B cell (primary cell): ENCODE measurements around the gene PLA2G4E. TPM values are rescaled to one million over a fixed set of nuclear protein-coding genes. Genes with fewer than 3 reads are reported as not detected.

Experiments
- ATAC-seq: fragments of 200-7000 bp; cut with Tn5 transposase; one replicate; pipeline ENCODE4 v1.10.0; 2021; ENCODE audit warnings: low read depth, mild to moderate bottlenecking, moderate number of reproducible peaks, moderate library complexity
- CTCF ChIA-PET: fragments of 350-600 bp; sonication (Branson Sonifier 250); formaldehyde crosslinking; loops from one replicate; lab custom pipeline; 2021; ENCODE audit warnings: antibody characterized with exemption, inconsistent platforms; lab: Charles Lee
- POLR2A ChIA-PET: fragments of 350-600 bp; sonication (Branson Sonifier 250); formaldehyde crosslinking; loops from one replicate; lab custom pipeline; 2021; ENCODE audit warnings: antibody characterized with exemption; lab: Charles Lee
- DNase-seq: peaks from one replicate; pipeline ENCODE4 v3.0.0; 2013
- H2AFZ ChIP-seq: 2 replicates; pipeline ENCODE4 v1.6.1; 2012; ENCODE audit warnings: mild to moderate bottlenecking, low read depth, low read length; ENCODE audit not compliant: insufficient read depth, poor library complexity, severe bottlenecking
- H3K27ac ChIP-seq, 2 donors: 1 replicate in 1 of 2; 2 replicates in 1 of 2; pipeline ENCODE4 v1.5.1; 2012 to 2013; ENCODE audit warnings: low read length in 2 of 2, mild to moderate bottlenecking in 2 of 2, moderate library complexity in 1 of 2
- H3K27me3 ChIP-seq, 4 experiments: fragments of 200-600 bp in 1 of 4; sonication (generic) in 1 of 4; replicated peaks in 1 of 4; 1 replicate in 2 of 4; 2 replicates in 2 of 4; pipeline versions ENCODE4 v1.6.1 to v1.7.0; 2013 to 2016; ENCODE audit warnings: low read length in 3 of 4, mild to moderate bottlenecking in 2 of 4, mixed read lengths in 1 of 4, moderate library complexity in 1 of 4; ENCODE audit not compliant: insufficient read depth in 4 of 4, control insufficient read depth in 3 of 4; ENCODE audit errors: control extremely low read depth in 1 of 4
- H3K36me3 ChIP-seq, 2 experiments: replicated peaks in 1 of 2; 1 replicate in 1 of 2; 2 replicates in 1 of 2; pipeline versions ENCODE4 v1.6.1 to v1.7.1; 2013; ENCODE audit warnings: low read length in 1 of 2; ENCODE audit not compliant: insufficient read depth in 2 of 2, control insufficient read depth in 1 of 2; ENCODE audit errors: control extremely low read depth in 1 of 2, extremely low read depth in 1 of 2
- H3K4me1 ChIP-seq, 2 donors: fragments of 200-600 bp in 1 of 2; sonication (generic) in 1 of 2; 1 replicate in 1 of 2; 2 replicates in 1 of 2; pipeline versions ENCODE4 v1.5.1 to v1.6.1; 2013 to 2017; ENCODE audit warnings: low read length in 2 of 2; ENCODE audit not compliant: control insufficient read depth in 2 of 2, insufficient read depth in 2 of 2
- H3K4me2 ChIP-seq: replicated peaks from 2 replicates; pipeline ENCODE3; 2012; ENCODE audit warnings: mild to moderate bottlenecking, low read depth, low read length; ENCODE audit not compliant: poor library complexity, severe bottlenecking
- H3K4me3 ChIP-seq, 5 experiments: fragments of 200-600 bp in 1 of 5; sonication (generic) in 1 of 5; 1 replicate in 3 of 5; 2 replicates in 2 of 5; pipeline versions ENCODE4 v1.5.1 to v1.7.0; 2011 to 2016; ENCODE audit warnings: low read length in 4 of 5, mild to moderate bottlenecking in 4 of 5, low read depth in 2 of 5, control low read depth in 1 of 5, moderate library complexity in 1 of 5; ENCODE audit not compliant: insufficient read depth in 1 of 5; ENCODE audit errors: control extremely low read depth in 1 of 5, extremely low read depth in 1 of 5
- H3K79me2 ChIP-seq: fragments of 200-600 bp; sonication (generic); one replicate; pipeline ENCODE4 v1.6.0; 2016; ENCODE audit warnings: low read length; ENCODE audit not compliant: control insufficient read depth, insufficient read depth
- H3K9ac ChIP-seq: fragments of 200-600 bp; sonication (generic); 2 replicates; pipeline ENCODE4 v1.6.1; 2017; ENCODE audit warnings: mild to moderate bottlenecking, low read length, moderate library complexity
- H3K9me3 ChIP-seq, 3 donors: one replicate each; pipeline versions ENCODE4 v1.6.1 to v1.7.1; 2013; ENCODE audit warnings: low read length in 2 of 3; ENCODE audit not compliant: control insufficient read depth in 2 of 3, insufficient read depth in 1 of 3; ENCODE audit errors: control extremely low read depth in 1 of 3
- H4K20me1 ChIP-seq: 2 replicates; pipeline ENCODE4 v1.6.0; 2012; ENCODE audit warnings: mild to moderate bottlenecking, low read length; ENCODE audit not compliant: insufficient read depth, control insufficient read depth, poor library complexity, severe bottlenecking
- H3K27ac Mint-ChIP-seq: one replicate; pipeline ENCODE4 v1.8.0; 2021; ENCODE audit warnings: mixed read lengths
- H3K27me3 Mint-ChIP-seq: one replicate; pipeline ENCODE4 v1.8.0; 2021; ENCODE audit warnings: mixed read lengths
- H3K4me1 Mint-ChIP-seq: one replicate; pipeline ENCODE4 v1.8.0; 2021; ENCODE audit warnings: mixed read lengths
- H3K4me3 Mint-ChIP-seq: one replicate; pipeline ENCODE4 v1.8.0; 2021; ENCODE audit warnings: mixed read lengths
- H3K9me3 Mint-ChIP-seq: one replicate; pipeline ENCODE4 v1.8.0; 2022; ENCODE audit warnings: mixed read lengths; ENCODE audit not compliant: insufficient read depth
- EZH2 ChIP-seq: IDR thresholded peaks from 2 replicates; pipeline ENCODE4 v1.6.1; 2012; ENCODE audit warnings: borderline replicate concordance, low read depth, mild to moderate bottlenecking, moderate library complexity, low read length; ENCODE audit not compliant: insufficient read depth, poor library complexity, severe bottlenecking
- WGBS: methylation state at CpG from one replicate; pipeline ENCODE4 v1.1.5; 2013; ENCODE audit warnings: missing lambda C conversion rate; ENCODE audit not compliant: insufficient coverage; 5-methylcytosine and 5-hydroxymethylcytosine counted together
- intact Hi-C: fragments of 100-400 bp; cut with micrococcal nuclease; formaldehyde crosslinking; loops from one replicate; pipeline ENCODE4 v1.10.0; 2022
- polyA plus RNA-seq: library from polyadenylated mRNA; depleted of rRNA; stranded (reverse); fragments of >200 nt; gene quantifications from 2 replicates; pipeline ENCODE4 v1.2.3, GENCODE V29; 2012
- total RNA-seq, 2 donors: library from RNA; stranded (reverse); fragments of 120-200 nt in 1 of 2; gene quantifications; 1 replicate in 1 of 2; 2 replicates in 1 of 2; pipeline versions ENCODE4 v1.2.3 to v1.2.4, GENCODE V29; 2013 to 2022
- TF ChIP-seq, protein P1 (sequence below): fragments of 200-600 bp; IDR thresholded peaks from one replicate; pipeline ENCODE4 v1.8.0; 2022; ENCODE audit warnings: antibody characterized with exemption, mild to moderate bottlenecking

The PLA2G4E gene
- total and polyA plus RNA-seq, 2 donors (not counting 1 experiment from before 2014, with no cell fraction given), result not detected

- Mint-ChIP-seq H3K9me3 (no peaks in the 10 kb centered on the region), H3K4me3 (peak overlapping the region; percentile 24), H3K27ac (peak overlapping the region; percentile 52), H3K4me1 (peaks cover 63% of the 10 kb centered on the region), H3K27me3 (no peaks in the 10 kb centered on the region)
- ChIA-PET POLR2A (no interaction called here), CTCF (interaction anchor here (1.7 to 2.4 kb wide), 2 partner anchors 12 to 195 kb away, joined by 3 to 7 read pairs; partner anchors contain the start of gene MAPKBP1)
- Histone ChIP-seq H3K27me3 (no peaks in the 10 kb centered on the region), H3K4me1 (peaks cover 59 to 65% of the 10 kb centered on the region in 2 donors), H3K27ac (no peak overlapping the region), H3K4me3 (no peak overlapping the region), H2AFZ (no peak overlapping the region), H3K9me3 (no peaks in the 10 kb centered on the region), H3K4me2 (peak overlapping the region; percentile 70), H3K9ac (no peak overlapping the region), H4K20me1 (no peaks in the 10 kb centered on the region), H3K36me3 (no peaks in the 10 kb centered on the region), H3K79me2 (peaks cover 57% of the 10 kb centered on the region)
- ATAC-seq (no peak), DNase-seq (no peak)
- intact Hi-C loops, result no loop called here
- no CpG with 5 or more reads among the region's 4 CpGs for WGBS
- no peak for TF ChIP-seq EZH2
- TF ChIP-seq, protein P1, sequence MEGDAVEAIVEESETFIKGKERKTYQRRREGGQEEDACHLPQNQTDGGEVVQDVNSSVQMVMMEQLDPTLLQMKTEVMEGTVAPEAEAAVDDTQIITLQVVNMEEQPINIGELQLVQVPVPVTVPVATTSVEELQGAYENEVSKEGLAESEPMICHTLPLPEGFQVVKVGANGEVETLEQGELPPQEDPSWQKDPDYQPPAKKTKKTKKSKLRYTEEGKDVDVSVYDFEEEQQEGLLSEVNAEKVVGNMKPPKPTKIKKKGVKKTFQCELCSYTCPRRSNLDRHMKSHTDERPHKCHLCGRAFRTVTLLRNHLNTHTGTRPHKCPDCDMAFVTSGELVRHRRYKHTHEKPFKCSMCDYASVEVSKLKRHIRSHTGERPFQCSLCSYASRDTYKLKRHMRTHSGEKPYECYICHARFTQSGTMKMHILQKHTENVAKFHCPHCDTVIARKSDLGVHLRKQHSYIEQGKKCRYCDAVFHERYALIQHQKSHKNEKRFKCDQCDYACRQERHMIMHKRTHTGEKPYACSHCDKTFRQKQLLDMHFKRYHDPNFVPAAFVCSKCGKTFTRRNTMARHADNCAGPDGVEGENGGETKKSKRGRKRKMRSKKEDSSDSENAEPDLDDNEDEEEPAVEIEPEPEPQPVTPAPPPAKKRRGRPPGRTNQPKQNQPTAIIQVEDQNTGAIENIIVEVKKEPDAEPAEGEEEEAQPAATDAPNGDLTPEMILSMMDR, result no peak
Observed at GRCh38 chr15:41968701-41969100, 52.1 kb downstream of the PLA2G4E start.

DNA sequence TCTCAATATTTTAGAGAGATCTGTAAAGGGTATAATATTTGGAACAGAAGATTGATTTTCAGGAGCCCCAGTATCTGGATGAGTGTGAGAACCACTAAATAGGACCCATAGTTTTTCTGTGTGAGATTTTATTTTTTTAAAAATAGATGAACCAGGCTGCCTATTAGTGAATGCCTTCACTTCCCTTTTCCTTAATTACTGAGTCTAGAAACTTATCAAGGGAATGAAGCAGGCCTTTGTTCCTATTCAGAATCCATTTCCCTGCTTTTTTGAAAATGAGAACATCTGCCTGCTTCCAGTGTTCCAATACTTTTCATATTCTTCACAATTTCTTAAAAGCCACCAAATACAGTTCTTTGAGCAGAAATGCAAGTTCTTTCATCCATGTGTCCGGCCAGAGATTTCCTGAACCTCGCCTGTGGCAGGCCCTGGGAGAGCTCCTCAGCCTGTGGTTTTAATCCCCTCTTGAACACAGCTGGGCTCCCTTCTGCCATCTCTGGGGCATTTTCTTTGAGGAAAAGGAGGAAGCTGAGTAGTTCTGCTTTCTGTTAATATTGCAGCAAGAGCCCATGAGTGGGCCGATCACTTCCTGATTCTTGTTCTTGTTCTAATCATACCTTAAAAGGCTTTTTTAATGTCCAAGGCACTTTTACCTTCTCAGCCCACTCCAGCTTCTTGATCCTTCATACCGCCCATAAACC is 53.2 kb downstream of the PLA2G4E start:
- DNase-seq (peak; percentile 82), ATAC-seq (peak; percentile 9)
- Histone ChIP-seq H3K4me2 (peak overlapping the region; percentile 70), H3K9me3 (no peaks in the 10 kb centered on the region), H3K79me2 (peaks cover 62% of the 10 kb centered on the region), H3K4me1 (peaks cover 56 to 59% of the 10 kb centered on the region in 2 donors), H3K27ac (peak overlapping the region; percentile 19 to 64), H3K36me3 (no peaks in the 10 kb centered on the region), H3K4me3 (no peak overlapping the region), H2AFZ (no peak overlapping the region), H3K9ac (no peak overlapping the region), H4K20me1 (no peaks in the 10 kb centered on the region), H3K27me3 (no peaks in the 10 kb centered on the region)
- WGBS, result 0% methylated on average over 2 of the region's 4 CpGs
- intact Hi-C loops, result no loop called here
- no peaks in the 10 kb centered on the region for H3K27me3 Mint-ChIP-seq
- peak overlapping the region; percentile 66 for H3K4me3 Mint-ChIP-seq
- peak overlapping the region; percentile 81 for H3K27ac Mint-ChIP-seq
- H3K4me1 Mint-ChIP-seq, result peaks cover 58% of the 10 kb centered on the region
- CTCF ChIA-PET, result interaction anchor here (0.9 to 2.4 kb wide), 4 partner anchors 22 to 194 kb away, joined by 3 to 8 read pairs (median 6); partner anchors contain the start of gene MAPKBP1
- POLR2A ChIA-PET, result no interaction called here
- TF ChIP-seq, protein P1, result no peak
- TF ChIP-seq EZH2, result no peak
- H3K9me3 Mint-ChIP-seq, result no peaks in the 10 kb centered on the region
